Sigmoid colon (tissue), 7 donors: ENCODE data around the gene CCNY. TPM values are rescaled to one million over a fixed set of nuclear protein-coding genes. Genes with fewer than 3 reads are reported as not detected.
A peak's percentile ranks its signal among the peaks of the same experiment; 100 is the strongest.

Experiments used
- DNase-seq: peaks from one replicate; pipeline ENCODE4 v3.0.0-alpha.2; 2019
- H3K27ac ChIP-seq, 4 donors: fragments of 200-600 bp; sonication (generic); one replicate each; pipeline ENCODE4 v1.5.1; 2016 to 2019; ENCODE audit warnings: mild to moderate bottlenecking in 1 of 4
- H3K27me3 ChIP-seq, 3 donors: fragments of 200-600 bp; sonication (generic); one replicate each; pipeline ENCODE4 v1.5.1; 2019; ENCODE audit warnings: mild to moderate bottlenecking in 1 of 3
- H3K36me3 ChIP-seq, 4 donors: fragments of 200-600 bp; sonication (generic); one replicate each; pipeline ENCODE4 v1.5.1; 2016 to 2019
- H3K4me1 ChIP-seq, 4 donors: fragments of 200-600 bp; sonication (generic); one replicate each; pipeline ENCODE4 v1.5.1; 2017 to 2019
- H3K4me3 ChIP-seq, 4 donors: fragments of 200-600 bp; sonication (generic); one replicate each; pipeline ENCODE4 v1.5.1; 2017 to 2019; ENCODE audit warnings: mild to moderate bottlenecking in 2 of 4, moderate library complexity in 1 of 4
- H3K9me3 ChIP-seq, 4 donors: fragments of 200-600 bp in 3 of 4; sonication (generic) in 3 of 4; one replicate each; pipeline versions ENCODE4 v1.5.1 to v1.6.1; 2013 to 2019
- EP300 ChIP-seq, 4 donors: sonication (generic); formaldehyde crosslinking; IDR thresholded peaks; one replicate each; pipeline ENCODE4 v1.6.1; 2017; ENCODE audit warnings: antibody characterized with exemption in 4 of 4
- POLR2A ChIP-seq, 2 donors: fragments of 450-650 bp; IDR thresholded peaks; one replicate each; pipeline ENCODE4 v1.6.1; 2016; ENCODE audit warnings: antibody characterized with exemption in 2 of 2, mild to moderate bottlenecking in 2 of 2, moderate library complexity in 2 of 2
- POLR2AphosphoS5 ChIP-seq, 4 donors: sonication (generic); formaldehyde crosslinking; IDR thresholded peaks; one replicate each; pipeline ENCODE4 v1.6.1; 2017; ENCODE audit warnings: antibody characterized with exemption in 4 of 4
- WGBS, 2 donors: extraction: QIAGEN DNeasy Blood & Tissue Kit; methylation state at CpG; one replicate each; pipeline ENCODE4 v1.1.7; 2013; 5-methylcytosine and 5-hydroxymethylcytosine counted together
- intact Hi-C: fragments of 100-400 bp; cut with DNase I; formaldehyde crosslinking; loops from one replicate; pipeline ENCODE4 v1.15.1; 2023
- polyA plus RNA-seq, 3 donors: library from polyadenylated mRNA; stranded (reverse); fragments of 200-250 nt; gene quantifications; one replicate each; pipeline ENCODE4 v1.2.3, GENCODE V29; 2013
- total RNA-seq, 4 donors: library from RNA; depleted of rRNA; stranded (reverse); fragments of >200 nt; gene quantifications; one replicate each; pipeline ENCODE4 v1.1.0, GENCODE V29; 2016
- TF ChIP-seq, protein P1 (sequence below), 4 experiments: fragments of 450-650 bp in 3 of 4; fragments of 200-600 bp in 1 of 4; IDR thresholded peaks; one replicate each; pipeline ENCODE4 v1.5.1; 2016 to 2019; ENCODE audit warnings: antibody characterized with exemption in 4 of 4, mild to moderate bottlenecking in 3 of 4, moderate library complexity in 2 of 4
- donor health status: healthy with polysubstance abuse.
- donor health status: Bipolar disorder and iron deficiency.
- donor health status: healthy.

The CCNY gene
- total and polyA plus RNA-seq, 7 donors, result 24.0 to 45.7 (median 35.7) TPM

DNA sequence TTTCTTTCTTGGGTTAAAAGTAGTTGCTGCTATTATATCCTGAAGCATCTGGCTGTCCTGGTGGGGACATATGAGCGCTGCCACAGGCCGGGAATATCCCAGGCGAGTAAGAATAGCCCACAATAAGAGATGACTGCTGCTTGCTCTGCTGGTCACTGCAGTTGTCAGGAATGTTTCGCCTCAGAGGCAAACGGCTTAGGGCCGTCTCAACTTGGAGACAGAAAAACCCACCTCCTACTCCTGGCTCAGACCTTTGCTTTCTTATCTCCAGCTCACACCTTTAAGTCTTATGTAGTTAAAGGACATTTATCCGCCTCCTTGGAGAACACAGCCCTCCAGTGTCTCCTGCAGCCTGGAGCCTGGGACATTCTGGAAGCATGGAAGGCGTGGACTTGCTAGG lies 268.9 kb downstream of the CCNY start, which contains the start of gene GJD4:
Gene GJD4 (plus strand): TSS at position 151 of the 400 bp plus-strand sequence. CDS start 227 bp downstream, at position 378.
- H3K27me3 ChIP-seq, result peaks cover 5 to 32% (median 19%) of the 10 kb centered on the region in 3 donors
- 65 to 71% methylated on average over 8 of the region's 8 CpGs for WGBS, 2 donors
- intact Hi-C loops, result no loop called here

DNA sequence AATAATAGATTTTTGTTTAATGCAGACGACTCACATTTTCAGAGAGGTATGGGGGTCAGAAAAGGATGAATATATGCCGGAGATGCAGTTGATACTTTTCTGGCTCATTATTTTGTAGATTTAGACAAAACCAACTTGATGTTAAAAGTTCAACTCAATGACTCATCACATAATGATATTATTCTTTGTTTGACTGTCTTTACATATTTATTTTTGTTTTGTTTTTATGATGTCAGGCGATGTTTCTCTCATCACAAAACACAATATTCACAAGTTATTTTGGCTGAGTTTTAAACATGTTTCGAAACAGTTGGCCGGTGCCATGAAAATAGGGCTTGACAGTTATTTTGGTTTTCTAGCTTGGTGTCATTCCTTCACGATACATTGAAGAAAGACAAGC lies 270.1 kb downstream of the CCNY start:
- H3K4me3 ChIP-seq, result no peak overlapping the region
- no peak overlapping the region for H3K27ac ChIP-seq
- H3K27me3 ChIP-seq, result peaks cover 5 to 32% (median 19%) of the 10 kb centered on the region in 3 donors
- H3K9me3 ChIP-seq, result no peaks in the 10 kb centered on the region
- intact Hi-C loops, result no loop called here
- no peaks in the 10 kb centered on the region for H3K36me3 ChIP-seq
- no peak for TF ChIP-seq POLR2AphosphoS5 (IDR thresholded peaks at IDR 0.05)
- TF ChIP-seq, protein P1, sequence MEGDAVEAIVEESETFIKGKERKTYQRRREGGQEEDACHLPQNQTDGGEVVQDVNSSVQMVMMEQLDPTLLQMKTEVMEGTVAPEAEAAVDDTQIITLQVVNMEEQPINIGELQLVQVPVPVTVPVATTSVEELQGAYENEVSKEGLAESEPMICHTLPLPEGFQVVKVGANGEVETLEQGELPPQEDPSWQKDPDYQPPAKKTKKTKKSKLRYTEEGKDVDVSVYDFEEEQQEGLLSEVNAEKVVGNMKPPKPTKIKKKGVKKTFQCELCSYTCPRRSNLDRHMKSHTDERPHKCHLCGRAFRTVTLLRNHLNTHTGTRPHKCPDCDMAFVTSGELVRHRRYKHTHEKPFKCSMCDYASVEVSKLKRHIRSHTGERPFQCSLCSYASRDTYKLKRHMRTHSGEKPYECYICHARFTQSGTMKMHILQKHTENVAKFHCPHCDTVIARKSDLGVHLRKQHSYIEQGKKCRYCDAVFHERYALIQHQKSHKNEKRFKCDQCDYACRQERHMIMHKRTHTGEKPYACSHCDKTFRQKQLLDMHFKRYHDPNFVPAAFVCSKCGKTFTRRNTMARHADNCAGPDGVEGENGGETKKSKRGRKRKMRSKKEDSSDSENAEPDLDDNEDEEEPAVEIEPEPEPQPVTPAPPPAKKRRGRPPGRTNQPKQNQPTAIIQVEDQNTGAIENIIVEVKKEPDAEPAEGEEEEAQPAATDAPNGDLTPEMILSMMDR (IDR thresholded peaks at IDR 0.05), result no peak
- TF ChIP-seq EP300 (IDR thresholded peaks at IDR 0.05), result no peak
- TF ChIP-seq POLR2A (IDR thresholded peaks at IDR 0.05), result no peak
- peaks cover 0 to 11% (median 10%) of the 10 kb centered on the region in 4 donors for H3K4me1 ChIP-seq
- no peak for DNase-seq
- WGBS, 2 donors, result 71 to 80% methylated on average over 6 of the region's 6 CpGs

More for the DNA sequence above, 268.9 kb downstream of the CCNY start, which contains the start of gene GJD4:
- Histone ChIP-seq H3K36me3 (no peaks in the 10 kb centered on the region), H3K9me3 (no peaks in the 10 kb centered on the region), H3K4me1 (peaks cover 0 to 11% (median 10%) of the 10 kb centered on the region in 4 donors), H3K4me3 (no peak within 1 kb of the TSS), H3K27ac (no peak within 1 kb of the TSS)
- no peak for DNase-seq
- TF ChIP-seq EP300 (IDR thresholded peaks at IDR 0.05) (no peak), POLR2AphosphoS5 (IDR thresholded peaks at IDR 0.05) (no peak), POLR2A (IDR thresholded peaks at IDR 0.05) (no peak)
- TF ChIP-seq, protein P1 (IDR thresholded peaks at IDR 0.05), result no peak

DNA sequence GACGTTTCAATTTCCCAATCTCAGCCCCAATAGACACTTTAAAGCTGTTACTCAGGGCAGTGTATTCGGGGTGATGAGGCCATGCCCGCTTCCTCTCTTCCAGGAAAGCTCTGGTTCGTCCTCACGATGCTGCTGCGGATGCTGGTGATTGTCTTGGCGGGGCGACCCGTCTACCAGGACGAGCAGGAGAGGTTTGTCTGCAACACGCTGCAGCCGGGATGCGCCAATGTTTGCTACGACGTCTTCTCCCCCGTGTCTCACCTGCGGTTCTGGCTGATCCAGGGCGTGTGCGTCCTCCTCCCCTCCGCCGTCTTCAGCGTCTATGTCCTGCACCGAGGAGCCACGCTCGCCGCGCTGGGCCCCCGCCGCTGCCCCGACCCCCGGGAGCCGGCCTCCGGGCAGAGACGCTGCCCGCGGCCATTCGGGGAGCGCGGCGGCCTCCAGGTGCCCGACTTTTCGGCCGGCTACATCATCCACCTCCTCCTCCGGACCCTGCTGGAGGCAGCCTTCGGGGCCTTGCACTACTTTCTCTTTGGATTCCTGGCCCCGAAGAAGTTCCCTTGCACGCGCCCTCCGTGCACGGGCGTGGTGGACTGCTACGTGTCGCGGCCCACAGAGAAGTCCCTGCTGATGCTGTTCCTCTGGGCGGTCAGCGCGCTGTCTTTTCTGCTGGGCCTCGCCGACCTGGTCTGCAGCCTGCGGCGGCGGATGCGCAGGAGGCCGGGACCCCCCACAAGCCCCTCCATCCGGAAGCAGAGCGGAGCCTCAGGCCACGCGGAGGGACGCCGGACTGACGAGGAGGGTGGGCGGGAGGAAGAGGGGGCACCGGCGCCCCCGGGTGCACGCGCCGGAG lies 271.4 kb downstream of the CCNY start:
- TF ChIP-seq EP300 (IDR thresholded peaks at IDR 0.05), result no peak
- TF ChIP-seq, protein P1 (IDR thresholded peaks at IDR 0.05), result no peak
- no peak for TF ChIP-seq POLR2A (IDR thresholded peaks at IDR 0.05)
- TF ChIP-seq POLR2AphosphoS5 (IDR thresholded peaks at IDR 0.05), result no peak
- peaks cover 5 to 32% (median 19%) of the 10 kb centered on the region in 3 donors for H3K27me3 ChIP-seq
- no peak for DNase-seq
- peak overlapping the region; percentile 24 to 62 (median 52) for H3K4me3 ChIP-seq
- intact Hi-C loops, result no loop called here
- H3K4me1 ChIP-seq, result peaks cover 0 to 11% (median 10%) of the 10 kb centered on the region in 4 donors
- no peaks in the 10 kb centered on the region for H3K36me3 ChIP-seq
- 8 to 13% methylated on average over 78 of the region's 78 CpGs for WGBS, 2 donors
- no peak overlapping the region for H3K27ac ChIP-seq
- no peaks in the 10 kb centered on the region for H3K9me3 ChIP-seq

DNA sequence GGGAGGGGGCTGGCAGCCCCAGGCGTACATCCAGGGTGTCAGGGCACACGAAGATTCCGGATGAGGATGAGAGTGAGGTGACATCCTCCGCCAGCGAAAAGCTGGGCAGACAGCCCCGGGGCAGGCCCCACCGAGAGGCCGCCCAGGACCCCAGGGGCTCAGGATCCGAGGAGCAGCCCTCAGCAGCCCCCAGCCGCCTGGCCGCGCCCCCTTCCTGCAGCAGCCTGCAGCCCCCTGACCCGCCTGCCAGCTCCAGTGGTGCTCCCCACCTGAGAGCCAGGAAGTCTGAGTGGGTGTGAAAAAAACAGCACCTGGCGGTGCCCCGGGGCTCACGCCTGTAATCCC lies 272.0 kb downstream of the CCNY start:
- intact Hi-C loops, result no loop called here
- Histone ChIP-seq H3K36me3 (no peaks in the 10 kb centered on the region), H3K27me3 (peaks cover 5 to 32% (median 19%) of the 10 kb centered on the region in 3 donors), H3K9me3 (no peaks in the 10 kb centered on the region), H3K27ac (no peak overlapping the region), H3K4me3 (peak overlapping the region in 3 of 4 donors; percentile 51 to 62 (median 52)), H3K4me1 (peaks cover 0 to 11% (median 10%) of the 10 kb centered on the region in 4 donors)
- DNase-seq, result no peak
- WGBS, 2 donors, result 63 to 68% methylated on average over 16 of the region's 16 CpGs
- no peak for TF ChIP-seq POLR2AphosphoS5 (IDR thresholded peaks at IDR 0.05)
- TF ChIP-seq, protein P1 (IDR thresholded peaks at IDR 0.05), result no peak
- no peak for TF ChIP-seq EP300 (IDR thresholded peaks at IDR 0.05)
- TF ChIP-seq POLR2A (IDR thresholded peaks at IDR 0.05), result no peak
